ENCODE results near the gene MYOT.

MYOT gene

GRCh38 chr5:137901011-137901817 lies 33.6 kb downstream of the MYOT start:
- in situ Hi-C loops (cut with MboI; ENCODE audit: low sequenced_read_pairs) = no loop called here

GRCh38 chr5:137902408-137903133 lies 34.9 kb downstream of the MYOT start:
- in situ Hi-C loops (cut with MboI; ENCODE audit: low sequenced_read_pairs) = no loop called here

GRCh38 chr5:137914758-137915157 lies 47.1 kb downstream of the MYOT start:
- in situ Hi-C loops (cut with MboI; ENCODE audit: low sequenced_read_pairs) = no loop called here

GRCh38 chr5:137916923-137917322 lies 49.3 kb downstream of the MYOT start:
- in situ Hi-C loops (cut with MboI; ENCODE audit: low sequenced_read_pairs) = no loop called here

- in situ Hi-C loops (cut with MboI; ENCODE audit: low sequenced_read_pairs) = no loop called here
Observed at GRCh38 chr5:137921931-137922330, 54.3 kb downstream of the MYOT start.

- in situ Hi-C loops (cut with MboI; ENCODE audit: low sequenced_read_pairs) = no loop called here
Observed at GRCh38 chr5:137923856-137924255, 56.2 kb downstream of the MYOT start.

GRCh38 chr5:137932800-137933199 lies 65.1 kb downstream of the MYOT start:
- in situ Hi-C loops (cut with MboI; ENCODE audit: low sequenced_read_pairs) = no loop called here

- in situ Hi-C loops (cut with MboI; ENCODE audit: low sequenced_read_pairs) = no loop called here
Observed at GRCh38 chr5:137933491-137933911, 65.8 kb downstream of the MYOT start.

- in situ Hi-C loops (cut with MboI; ENCODE audit: low sequenced_read_pairs) = no loop called here
Observed at GRCh38 chr5:137935190-137935589, 67.5 kb downstream of the MYOT start.

GRCh38 chr5:137935694-137936093 lies 68.0 kb downstream of the MYOT start:
- in situ Hi-C loops (cut with MboI; ENCODE audit: low sequenced_read_pairs) = no loop called here
